ENCODE measurements around the gene PODNL1.

Gene PODNL1

DNA sequence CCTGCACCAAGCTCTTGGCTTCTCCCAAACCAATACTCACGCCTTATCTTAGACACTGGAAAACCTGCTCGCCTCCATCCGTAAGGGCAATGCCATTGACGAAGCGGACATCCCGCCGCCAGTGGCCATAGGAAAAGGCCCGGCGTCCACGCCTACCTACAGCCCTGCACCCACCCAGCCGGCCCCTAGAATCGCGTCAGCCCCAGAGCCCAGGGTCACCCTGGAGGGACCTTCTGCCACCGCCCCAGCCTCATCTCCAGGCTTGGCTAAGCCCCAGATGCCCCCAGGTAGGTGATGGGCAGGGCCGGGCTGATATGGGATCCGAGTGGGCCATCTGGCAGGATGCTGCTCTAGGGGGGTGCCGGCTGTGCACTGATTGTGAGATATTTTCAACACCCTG lies 24.9 kb downstream of the PODNL1 start:
- Histone ChIP-seq H3K4me3 (ENCODE audit: low read depth, low read length) (no peak overlapping the region), H3K4me1 (ENCODE audit: control insufficient read depth, insufficient read depth, low read length) (no peaks in the 10 kb centered on the region), H3K36me3 (ENCODE audit: control insufficient read depth in 2 of 2, insufficient read depth in 1 of 2, low read length in 2 of 2) (peaks cover 59 to 82% of the 10 kb centered on the region in 2 experiments), H3K27ac (ENCODE audit: extremely low read depth, low read depth, low read length) (no peak overlapping the region), H3K9me3 (ENCODE audit: control insufficient read depth, insufficient read depth, low read depth, low read length) (no peaks in the 10 kb centered on the region)
- ChIA-PET CTCF (no interaction called here), POLR2A (no interaction called here)
- TF ChIP-seq ZNF677 (tag by site-specific recombination; IDR thresholded peaks at IDR 0.05) (no peak), ZNF629 (tag by site-specific recombination; IDR thresholded peaks at IDR 0.05) (no peak), ZNF221 (tag by site-specific recombination; IDR thresholded peaks at IDR 0.05; ENCODE audit: borderline replicate concordance) (no peak), ZNF423 (tag by site-specific recombination; IDR thresholded peaks at IDR 0.05) (no peak), ZNF473 (tag by site-specific recombination; IDR thresholded peaks at IDR 0.05) (no peak), ZNF133 (tag by site-specific recombination; IDR thresholded peaks at IDR 0.05) (no peak), ZNF341 (tag by site-specific recombination; IDR thresholded peaks at IDR 0.05; ENCODE audit: low read depth) (no peak), ZSCAN16 (tag by site-specific recombination; IDR thresholded peaks at IDR 0.05) (no peak), ZNF140 (tag by site-specific recombination; IDR thresholded peaks at IDR 0.05) (no peak), ZBTB21 (tag by site-specific recombination; IDR thresholded peaks at IDR 0.05) (no peak), ZNF416 (tag by site-specific recombination; IDR thresholded peaks at IDR 0.05) (no peak), REPIN1 (tag by site-specific recombination; IDR thresholded peaks at IDR 0.05; ENCODE audit: low read depth) (no peak), ZNF664 (tag by site-specific recombination; IDR thresholded peaks at IDR 0.05) (no peak)
- TF ChIP-seq, protein P1, sequence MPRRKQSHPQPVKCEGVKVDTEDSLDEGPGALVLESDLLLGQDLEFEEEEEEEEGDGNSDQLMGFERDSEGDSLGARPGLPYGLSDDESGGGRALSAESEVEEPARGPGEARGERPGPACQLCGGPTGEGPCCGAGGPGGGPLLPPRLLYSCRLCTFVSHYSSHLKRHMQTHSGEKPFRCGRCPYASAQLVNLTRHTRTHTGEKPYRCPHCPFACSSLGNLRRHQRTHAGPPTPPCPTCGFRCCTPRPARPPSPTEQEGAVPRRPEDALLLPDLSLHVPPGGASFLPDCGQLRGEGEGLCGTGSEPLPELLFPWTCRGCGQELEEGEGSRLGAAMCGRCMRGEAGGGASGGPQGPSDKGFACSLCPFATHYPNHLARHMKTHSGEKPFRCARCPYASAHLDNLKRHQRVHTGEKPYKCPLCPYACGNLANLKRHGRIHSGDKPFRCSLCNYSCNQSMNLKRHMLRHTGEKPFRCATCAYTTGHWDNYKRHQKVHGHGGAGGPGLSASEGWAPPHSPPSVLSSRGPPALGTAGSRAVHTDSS (tag by site-specific recombination; IDR thresholded peaks at IDR 0.05): no peak
- TF ChIP-seq, protein P2, sequence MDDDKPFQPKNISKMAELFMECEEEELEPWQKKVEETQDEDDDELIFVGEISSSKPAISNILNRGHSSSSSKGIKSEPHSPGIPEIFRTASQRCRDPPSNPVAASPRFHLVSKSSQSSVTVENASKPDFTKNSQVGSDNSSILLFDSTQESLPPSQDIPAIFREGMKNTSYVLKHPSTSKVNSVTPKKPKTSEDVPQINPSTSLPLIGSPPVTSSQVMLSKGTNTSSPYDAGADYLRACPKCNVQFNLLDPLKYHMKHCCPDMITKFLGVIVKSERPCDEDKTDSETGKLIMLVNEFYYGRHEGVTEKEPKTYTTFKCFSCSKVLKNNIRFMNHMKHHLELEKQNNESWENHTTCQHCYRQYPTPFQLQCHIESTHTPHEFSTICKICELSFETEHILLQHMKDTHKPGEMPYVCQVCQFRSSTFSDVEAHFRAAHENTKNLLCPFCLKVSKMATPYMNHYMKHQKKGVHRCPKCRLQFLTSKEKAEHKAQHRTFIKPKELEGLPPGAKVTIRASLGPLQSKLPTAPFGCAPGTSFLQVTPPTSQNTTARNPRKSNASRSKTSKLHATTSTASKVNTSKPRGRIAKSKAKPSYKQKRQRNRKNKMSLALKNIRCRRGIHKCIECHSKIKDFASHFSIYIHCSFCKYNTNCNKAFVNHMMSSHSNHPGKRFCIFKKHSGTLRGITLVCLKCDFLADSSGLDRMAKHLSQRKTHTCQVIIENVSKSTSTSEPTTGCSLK (tag by site-specific recombination; IDR thresholded peaks at IDR 0.05): no peak
- TF ChIP-seq, protein P3, sequence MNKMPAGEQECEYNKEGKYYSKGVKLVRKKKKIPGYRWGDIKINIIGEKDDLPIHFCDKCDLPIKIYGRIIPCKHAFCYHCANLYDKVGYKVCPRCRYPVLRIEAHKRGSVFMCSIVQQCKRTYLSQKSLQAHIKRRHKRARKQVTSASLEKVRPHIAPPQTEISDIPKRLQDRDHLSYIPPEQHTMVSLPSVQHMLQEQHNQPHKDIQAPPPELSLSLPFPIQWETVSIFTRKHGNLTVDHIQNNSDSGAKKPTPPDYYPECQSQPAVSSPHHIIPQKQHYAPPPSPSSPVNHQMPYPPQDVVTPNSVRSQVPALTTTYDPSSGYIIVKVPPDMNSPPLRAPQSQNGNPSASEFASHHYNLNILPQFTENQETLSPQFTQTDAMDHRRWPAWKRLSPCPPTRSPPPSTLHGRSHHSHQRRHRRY (tag by site-specific recombination; IDR thresholded peaks at IDR 0.05): no peak
- TF ChIP-seq, protein P4, sequence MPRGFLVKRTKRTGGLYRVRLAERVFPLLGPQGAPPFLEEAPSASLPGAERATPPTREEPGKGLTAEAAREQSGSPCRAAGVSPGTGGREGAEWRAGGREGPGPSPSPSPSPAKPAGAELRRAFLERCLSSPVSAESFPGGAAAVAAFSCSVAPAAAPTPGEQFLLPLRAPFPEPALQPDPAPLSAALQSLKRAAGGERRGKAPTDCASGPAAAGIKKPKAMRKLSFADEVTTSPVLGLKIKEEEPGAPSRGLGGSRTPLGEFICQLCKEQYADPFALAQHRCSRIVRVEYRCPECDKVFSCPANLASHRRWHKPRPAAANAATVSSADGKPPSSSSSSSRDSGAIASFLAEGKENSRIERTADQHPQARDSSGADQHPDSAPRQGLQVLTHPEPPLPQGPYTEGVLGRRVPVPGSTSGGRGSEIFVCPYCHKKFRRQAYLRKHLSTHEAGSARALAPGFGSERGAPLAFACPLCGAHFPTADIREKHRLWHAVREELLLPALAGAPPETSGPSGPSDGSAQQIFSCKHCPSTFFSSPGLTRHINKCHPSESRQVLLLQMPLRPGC (tag by site-specific recombination; IDR thresholded peaks at IDR 0.05): no peak

DNA sequence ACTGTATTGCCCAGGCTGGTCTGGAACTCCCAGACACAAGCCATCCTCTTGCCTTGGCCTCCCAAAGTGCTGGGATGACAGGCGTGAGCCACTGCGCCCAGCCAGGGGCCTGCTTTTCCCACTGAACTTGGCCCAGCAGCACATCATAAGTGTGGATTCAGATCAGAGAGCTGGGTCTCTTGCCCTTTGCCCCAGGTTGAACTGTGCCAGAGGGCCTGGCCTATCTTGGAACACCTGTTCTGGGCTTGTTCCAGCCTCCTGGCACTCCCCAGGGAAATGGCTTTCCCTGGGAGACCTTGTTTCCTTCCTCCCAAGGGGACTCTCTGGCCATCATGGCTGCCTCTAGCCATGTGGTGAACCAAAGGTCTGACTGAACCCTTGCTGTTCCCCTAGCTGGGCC lies 28.8 kb downstream of the PODNL1 start:
- Histone ChIP-seq H3K27ac (ENCODE audit: extremely low read depth, low read depth, low read length) (no peak overlapping the region), H3K9me3 (ENCODE audit: control insufficient read depth, insufficient read depth, low read depth, low read length) (no peaks in the 10 kb centered on the region), H3K4me3 (ENCODE audit: low read depth, low read length) (no peak overlapping the region), H3K4me1 (ENCODE audit: control insufficient read depth, insufficient read depth, low read length) (no peaks in the 10 kb centered on the region; the same call in 1 of the 2 replicates), H3K36me3 (ENCODE audit: control insufficient read depth in 2 of 2, insufficient read depth in 1 of 2, low read length in 2 of 2) (peaks cover 27 to 48% of the 10 kb centered on the region in 2 experiments; a peak in 2 of 3 replicates)
- ChIA-PET POLR2A (interaction anchor here (0.7 kb wide), 2 partner anchors 9 to 976 kb away, joined by 3 read pairs; partner anchors contain the start of gene FARSA), CTCF (interaction anchor here (0.5 kb wide), 1 partner anchor 97 kb away, joined by 3 read pairs; the partner anchor contains the start of gene RFX1)
- no peak for TF ChIP-seq HOXA7 (CRISPR knock-in tag; IDR thresholded peaks at IDR 0.05; ENCODE audit: borderline replicate concordance)
- no peak for TF ChIP-seq GLIS2 (tag by site-specific recombination; IDR thresholded peaks at IDR 0.05)
- no peak for TF ChIP-seq FEZF1 (tag by site-specific recombination; IDR thresholded peaks at IDR 0.05)
- no peak for TF ChIP-seq MEIS1 (CRISPR knock-in tag; IDR thresholded peaks at IDR 0.05; ENCODE audit: borderline replicate concordance)
- TF ChIP-seq, protein P5, sequence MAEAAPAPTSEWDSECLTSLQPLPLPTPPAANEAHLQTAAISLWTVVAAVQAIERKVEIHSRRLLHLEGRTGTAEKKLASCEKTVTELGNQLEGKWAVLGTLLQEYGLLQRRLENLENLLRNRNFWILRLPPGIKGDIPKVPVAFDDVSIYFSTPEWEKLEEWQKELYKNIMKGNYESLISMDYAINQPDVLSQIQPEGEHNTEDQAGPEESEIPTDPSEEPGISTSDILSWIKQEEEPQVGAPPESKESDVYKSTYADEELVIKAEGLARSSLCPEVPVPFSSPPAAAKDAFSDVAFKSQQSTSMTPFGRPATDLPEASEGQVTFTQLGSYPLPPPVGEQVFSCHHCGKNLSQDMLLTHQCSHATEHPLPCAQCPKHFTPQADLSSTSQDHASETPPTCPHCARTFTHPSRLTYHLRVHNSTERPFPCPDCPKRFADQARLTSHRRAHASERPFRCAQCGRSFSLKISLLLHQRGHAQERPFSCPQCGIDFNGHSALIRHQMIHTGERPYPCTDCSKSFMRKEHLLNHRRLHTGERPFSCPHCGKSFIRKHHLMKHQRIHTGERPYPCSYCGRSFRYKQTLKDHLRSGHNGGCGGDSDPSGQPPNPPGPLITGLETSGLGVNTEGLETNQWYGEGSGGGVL (tag by site-specific recombination; IDR thresholded peaks at IDR 0.05): no peak
- TF ChIP-seq GLI4 (tag by site-specific recombination; IDR thresholded peaks at IDR 0.05): no peak

Data from HEK293 (cell line).